PFSK-1 (cell line): ENCODE data around the gene RPLP1. TPM values are rescaled to one million over a fixed set of nuclear protein-coding genes. Genes with fewer than 3 reads are reported as not detected.

Experiments used
- FOXP2 ChIP-seq: optimal IDR thresholded peaks from 2 replicates; pipeline ENCODE3; 2011; ENCODE audit warnings: borderline replicate concordance, control low read depth, inconsistent platforms; ENCODE audit not compliant: insufficient read depth; ENCODE audit errors: extremely low read length, extremely low read depth
- POLR2AphosphoS5 ChIP-seq: IDR thresholded peaks from 2 replicates; pipeline ENCODE4 v1.6.1; 2012; ENCODE audit warnings: low read depth, mild to moderate bottlenecking, control low read depth, low read length, moderate library complexity
- REST ChIP-seq, 2 experiments: IDR thresholded peaks; 2 replicates each; pipeline versions ENCODE4 v1.6.1 to v1.8.0; 2011 to 2012; ENCODE audit warnings: low read depth in 2 of 2, low read length in 2 of 2, control low read depth in 1 of 2, inconsistent platforms in 1 of 2, mild to moderate bottlenecking in 1 of 2, moderate library complexity in 1 of 2; ENCODE audit not compliant: insufficient read depth in 1 of 2
- SIN3A ChIP-seq: IDR thresholded peaks from 2 replicates; pipeline ENCODE4 v1.6.1; 2012; ENCODE audit warnings: mild to moderate bottlenecking, low read length, moderate library complexity, borderline replicate concordance; ENCODE audit not compliant: insufficient read depth
- TAF1 ChIP-seq: IDR thresholded peaks from 2 replicates; pipeline ENCODE4 v1.6.1; 2012; ENCODE audit warnings: low read length, control low read depth, borderline replicate concordance; ENCODE audit not compliant: insufficient read depth
- polyA plus RNA-seq: library from polyadenylated mRNA; unstranded; fragments of >200 nt; gene quantifications from one replicate; pipeline ENCODE4 v1.2.1, GENCODE V29; 2012; ENCODE audit warnings: low read depth, missing spikeins; ENCODE audit not compliant: insufficient read length

The RPLP1 gene
- 17,592 TPM for polyA plus RNA-seq

DNA sequence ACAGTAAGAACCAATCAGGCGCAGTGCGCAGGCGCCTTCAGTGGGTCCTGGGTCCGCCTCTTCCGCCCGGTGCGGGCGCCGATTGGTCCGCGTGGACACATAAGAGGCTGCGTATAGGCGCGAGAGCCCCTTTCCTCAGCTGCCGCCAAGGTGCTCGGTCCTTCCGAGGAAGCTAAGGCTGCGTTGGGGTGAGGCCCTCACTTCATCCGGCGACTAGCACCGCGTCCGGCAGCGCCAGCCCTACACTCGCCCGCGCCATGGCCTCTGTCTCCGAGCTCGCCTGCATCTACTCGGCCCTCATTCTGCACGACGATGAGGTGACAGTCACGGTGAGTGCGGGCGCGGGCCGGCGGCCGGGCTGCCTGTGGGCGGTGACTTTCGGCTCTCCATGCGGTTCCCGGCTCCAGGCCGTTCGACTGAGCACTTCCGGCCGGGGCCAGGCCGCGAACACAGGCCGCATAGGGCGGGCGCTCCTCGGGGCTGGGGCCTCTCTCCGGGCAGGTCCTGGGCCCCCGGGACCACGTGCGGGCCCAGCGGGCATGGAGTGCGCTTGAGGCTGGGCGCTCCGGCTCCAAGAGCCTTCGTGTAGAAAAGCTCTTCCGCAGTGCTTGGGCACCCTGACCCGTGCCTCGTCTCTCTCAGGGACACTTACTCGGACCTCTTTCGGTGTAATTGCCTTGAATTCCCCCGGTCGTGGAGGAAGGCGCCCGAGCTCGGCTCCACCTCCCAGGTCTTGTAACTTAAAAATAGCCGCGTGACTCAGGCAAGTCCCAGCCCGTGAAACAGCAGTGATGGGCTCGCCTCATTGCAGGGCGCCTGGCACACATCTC is at the start of gene RPLP1:
RPLP1 (plus strand) TSS at position 127 of the 830 bp plus-strand sequence; CDS start at position 258, 131 bp downstream.
- TF ChIP-seq FOXP2 (peak; percentile 62), REST (IDR thresholded peaks at IDR 0.05; ENCODE audit: insufficient read depth in 1 of 2, low read depth in 2 of 2, low read length in 2 of 2) (peak; percentile 71 to 83; a peak in 3 of 4 replicates), SIN3A (peak; percentile 82; the same call in 1 of the 2 replicates), TAF1 (peak; percentile 100), POLR2AphosphoS5 (peak; percentile 100)

GRCh38 chr15:69403594-69403993 is 49.0 kb upstream of the RPLP1 start:
- TF ChIP-seq SIN3A (no peak), REST (IDR thresholded peaks at IDR 0.05; ENCODE audit: insufficient read depth in 1 of 2, low read depth in 2 of 2, low read length in 2 of 2) (no peak), TAF1 (no peak), FOXP2 (no peak), POLR2AphosphoS5 (no peak)

GRCh38 chr15:69405110-69405509 is 47.5 kb upstream of the RPLP1 start:
- TF ChIP-seq SIN3A (no peak), POLR2AphosphoS5 (no peak), FOXP2 (no peak), TAF1 (no peak), REST (IDR thresholded peaks at IDR 0.05; ENCODE audit: insufficient read depth in 1 of 2, low read depth in 2 of 2, low read length in 2 of 2) (no peak)

GRCh38 chr15:69407719-69408400 is 44.8 kb upstream of the RPLP1 start:
- no peak for TF ChIP-seq TAF1
- no peak for TF ChIP-seq REST (IDR thresholded peaks at IDR 0.05; ENCODE audit: insufficient read depth in 1 of 2, low read depth in 2 of 2, low read length in 2 of 2)
- no peak for TF ChIP-seq POLR2AphosphoS5
- no peak for TF ChIP-seq SIN3A
- TF ChIP-seq FOXP2, result no peak
